Fibroblast of lung (primary cell): ENCODE measurements around the gene PCBP3. TPM values are rescaled to one million over a fixed set of nuclear protein-coding genes. Genes with fewer than 3 reads are reported as not detected.

Experiments
- DNase-seq, 2 donors: peaks; one replicate each; pipeline versions ENCODE4 v3.0.0 to v3.0.0-alpha.2; 2010; ENCODE audit warnings: low read depth in 2 of 2
- H2AFZ ChIP-seq: 2 replicates; pipeline ENCODE4 v1.5.1; 2012; ENCODE audit warnings: low read length, control low read depth, inconsistent platforms
- H3K27ac ChIP-seq: 2 replicates; pipeline ENCODE4 v1.5.1; 2011; ENCODE audit warnings: low read length, control low read depth; ENCODE audit not compliant: insufficient read depth
- H3K27me3 ChIP-seq: 2 replicates; pipeline ENCODE4 v1.5.1; 2011; ENCODE audit warnings: mild to moderate bottlenecking, low read length; ENCODE audit not compliant: control insufficient read depth, insufficient read depth
- H3K36me3 ChIP-seq: 2 replicates; pipeline ENCODE4 v1.5.1; 2011; ENCODE audit warnings: low read length; ENCODE audit not compliant: control insufficient read depth, insufficient read depth
- H3K4me1 ChIP-seq: 2 replicates; pipeline ENCODE4 v1.5.1; 2011; ENCODE audit warnings: low read length; ENCODE audit not compliant: control insufficient read depth, insufficient read depth; ENCODE audit errors: extremely low read depth
- H3K4me2 ChIP-seq: 2 replicates; pipeline ENCODE4 v1.5.1; 2011; ENCODE audit warnings: low read length, control low read depth; ENCODE audit not compliant: insufficient read depth; ENCODE audit errors: extremely low read depth
- H3K4me3 ChIP-seq, 4 experiments: fragments of 200-600 bp in 1 of 4; sonication (generic) in 1 of 4; replicated peaks in 1 of 4; 2 replicates each; pipeline ENCODE4 v1.5.1; 2011 to 2016; ENCODE audit warnings: low read length in 4 of 4, low read depth in 3 of 4, mild to moderate bottlenecking in 3 of 4, control low read depth in 2 of 4, inconsistent platforms in 1 of 4, mixed read lengths in 1 of 4; ENCODE audit not compliant: insufficient read depth in 1 of 4; ENCODE audit errors: control extremely low read depth in 1 of 4
- H3K79me2 ChIP-seq: 2 replicates; pipeline ENCODE4 v1.5.1; 2012; ENCODE audit warnings: mild to moderate bottlenecking, low read length, inconsistent platforms; ENCODE audit not compliant: control insufficient read depth, insufficient read depth
- H3K9ac ChIP-seq: 2 replicates; pipeline ENCODE4 v1.5.1; 2011; ENCODE audit warnings: mild to moderate bottlenecking, low read length, control low read depth; ENCODE audit not compliant: insufficient read depth
- H3K9me3 ChIP-seq: 2 replicates; pipeline ENCODE4 v1.5.1; 2012; ENCODE audit warnings: low read depth, low read length; ENCODE audit not compliant: control insufficient read depth, insufficient read depth
- H4K20me1 ChIP-seq: 2 replicates; pipeline ENCODE4 v1.5.1; 2011; ENCODE audit warnings: low read length; ENCODE audit not compliant: control insufficient read depth, insufficient read depth; ENCODE audit errors: extremely low read depth
- EZH2 ChIP-seq: IDR thresholded peaks from 2 replicates; pipeline ENCODE4 v1.5.1; 2012; ENCODE audit warnings: low read length, control low read depth, mild to moderate bottlenecking; ENCODE audit errors: missing control alignments
- polyA plus RNA-seq, 2 donors: library from polyadenylated mRNA; depleted of rRNA in 1 of 2; stranded (reverse) in 1 of 2; unstranded in 1 of 2; fragments of >200 nt; gene quantifications; 2 replicates each; pipeline ENCODE4 v1.2.1, GENCODE V29; 2011 to 2012; ENCODE audit warnings: missing spikeins in 1 of 2
- total RNA-seq: library from RNA; depleted of rRNA; stranded (reverse); fragments of >200 nt; gene quantifications from 2 replicates; pipeline ENCODE4 v1.2.1, GENCODE V29; 2014
- TF ChIP-seq, protein P1 (sequence below), 2 donors: IDR thresholded peaks in 1 of 2; conservative IDR thresholded peaks in 1 of 2; 1 replicate in 1 of 2; 2 replicates in 1 of 2; pipeline ENCODE4 v1.5.1; 2011 to 2012; ENCODE audit warnings: low read length in 2 of 2, control low read depth in 1 of 2, inconsistent platforms in 1 of 2, low read depth in 1 of 2, mild to moderate bottlenecking in 1 of 2

Gene PCBP3
- total and polyA plus RNA-seq, 2 donors (not counting 1 experiment from before 2014, with no cell fraction given), result 0.51 to 1.7 TPM

DNA sequence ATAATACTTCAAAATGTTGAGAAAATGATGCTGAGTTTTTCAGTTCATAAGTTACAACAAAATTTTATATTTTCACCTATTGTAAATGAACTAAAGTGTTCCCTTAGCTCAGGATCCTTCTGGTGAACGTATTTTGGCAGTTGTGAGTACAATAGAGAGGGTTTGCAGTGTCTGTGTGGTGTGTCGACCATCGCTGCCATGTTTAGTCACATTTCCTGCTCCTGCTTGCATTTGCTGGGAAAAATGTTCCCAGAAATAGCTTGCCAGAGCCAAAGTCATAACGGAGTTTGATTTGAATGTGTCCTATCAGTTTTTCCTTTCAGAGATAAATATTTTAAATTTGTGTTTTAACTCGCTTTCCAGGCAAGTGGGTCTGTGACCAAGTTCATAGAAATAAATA lies 220.9 kb downstream of the PCBP3 start:
- H3K9me3 ChIP-seq, result no peaks in the 10 kb centered on the region
- no peak for TF ChIP-seq EZH2
- TF ChIP-seq, protein P1, sequence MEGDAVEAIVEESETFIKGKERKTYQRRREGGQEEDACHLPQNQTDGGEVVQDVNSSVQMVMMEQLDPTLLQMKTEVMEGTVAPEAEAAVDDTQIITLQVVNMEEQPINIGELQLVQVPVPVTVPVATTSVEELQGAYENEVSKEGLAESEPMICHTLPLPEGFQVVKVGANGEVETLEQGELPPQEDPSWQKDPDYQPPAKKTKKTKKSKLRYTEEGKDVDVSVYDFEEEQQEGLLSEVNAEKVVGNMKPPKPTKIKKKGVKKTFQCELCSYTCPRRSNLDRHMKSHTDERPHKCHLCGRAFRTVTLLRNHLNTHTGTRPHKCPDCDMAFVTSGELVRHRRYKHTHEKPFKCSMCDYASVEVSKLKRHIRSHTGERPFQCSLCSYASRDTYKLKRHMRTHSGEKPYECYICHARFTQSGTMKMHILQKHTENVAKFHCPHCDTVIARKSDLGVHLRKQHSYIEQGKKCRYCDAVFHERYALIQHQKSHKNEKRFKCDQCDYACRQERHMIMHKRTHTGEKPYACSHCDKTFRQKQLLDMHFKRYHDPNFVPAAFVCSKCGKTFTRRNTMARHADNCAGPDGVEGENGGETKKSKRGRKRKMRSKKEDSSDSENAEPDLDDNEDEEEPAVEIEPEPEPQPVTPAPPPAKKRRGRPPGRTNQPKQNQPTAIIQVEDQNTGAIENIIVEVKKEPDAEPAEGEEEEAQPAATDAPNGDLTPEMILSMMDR (conservative IDR thresholded peaks at IDR 0.05 in 1 of 2, IDR thresholded peaks at IDR 0.05 in 1 of 2; ENCODE audit: low read depth in 1 of 2, low read length in 2 of 2), result no peak
- no peaks in the 10 kb centered on the region for H3K36me3 ChIP-seq
- peaks cover under 1% of the 10 kb centered on the region for H3K4me1 ChIP-seq
- H2AFZ ChIP-seq, result no peak overlapping the region
- H3K27me3 ChIP-seq, result no peaks in the 10 kb centered on the region
- no peaks in the 10 kb centered on the region for H3K79me2 ChIP-seq
- no peak overlapping the region for H3K27ac ChIP-seq
- H3K9ac ChIP-seq, result no peak overlapping the region
- peak in 1 of 2 donors; percentile 71 for DNase-seq
- H3K4me3 ChIP-seq, result no peak overlapping the region
- H3K4me2 ChIP-seq, result no peak overlapping the region
- no peaks in the 10 kb centered on the region for H4K20me1 ChIP-seq

DNA sequence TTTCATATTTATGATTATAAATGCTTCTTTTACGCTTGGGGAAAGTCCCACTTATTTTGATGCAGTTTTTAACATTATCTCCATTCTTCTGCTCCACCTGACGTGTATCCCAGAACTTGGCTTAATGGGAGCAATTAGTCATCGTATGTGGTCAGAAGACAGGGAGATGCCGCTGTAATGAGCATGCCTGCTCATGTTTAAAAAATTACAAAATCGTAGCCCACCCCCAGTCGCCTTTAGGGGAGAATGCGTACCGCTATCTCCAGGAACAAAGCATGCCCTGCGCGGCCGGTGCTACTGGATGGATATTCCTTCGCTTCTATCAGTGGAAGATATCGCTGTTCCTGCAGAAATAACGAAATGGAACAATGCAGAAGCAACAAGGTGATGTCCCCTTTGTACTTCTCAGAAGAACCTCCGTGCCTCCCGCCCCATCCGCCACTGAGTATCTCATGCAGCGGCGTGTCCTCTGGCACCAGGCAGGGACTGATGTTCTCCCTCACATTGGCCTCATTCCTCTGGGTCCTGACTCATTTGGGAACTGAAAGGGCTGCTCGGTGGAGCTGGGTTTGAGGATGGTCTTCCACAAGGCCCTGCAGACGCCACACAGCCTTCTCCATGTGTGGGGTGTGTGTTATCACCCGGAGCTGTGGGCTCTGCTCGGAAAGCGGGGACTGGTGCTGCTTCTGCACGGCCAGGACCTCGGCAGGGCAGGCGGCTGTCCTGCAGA lies 221.7 kb downstream of the PCBP3 start:
- Histone ChIP-seq H3K4me3 (no peak overlapping the region), H3K27ac (no peak overlapping the region), H4K20me1 (no peaks in the 10 kb centered on the region), H3K36me3 (no peaks in the 10 kb centered on the region), H3K4me2 (no peak overlapping the region), H3K79me2 (no peaks in the 10 kb centered on the region), H3K9ac (no peak overlapping the region), H3K9me3 (no peaks in the 10 kb centered on the region), H3K27me3 (no peaks in the 10 kb centered on the region), H3K4me1 (peaks cover 3% of the 10 kb centered on the region), H2AFZ (no peak overlapping the region)
- DNase-seq, result peak; percentile 73 to 97
- no peak for TF ChIP-seq EZH2
- TF ChIP-seq, protein P1 (conservative IDR thresholded peaks at IDR 0.05 in 1 of 2, IDR thresholded peaks at IDR 0.05 in 1 of 2; ENCODE audit: low read depth in 1 of 2, low read length in 2 of 2), result no peak

DNA sequence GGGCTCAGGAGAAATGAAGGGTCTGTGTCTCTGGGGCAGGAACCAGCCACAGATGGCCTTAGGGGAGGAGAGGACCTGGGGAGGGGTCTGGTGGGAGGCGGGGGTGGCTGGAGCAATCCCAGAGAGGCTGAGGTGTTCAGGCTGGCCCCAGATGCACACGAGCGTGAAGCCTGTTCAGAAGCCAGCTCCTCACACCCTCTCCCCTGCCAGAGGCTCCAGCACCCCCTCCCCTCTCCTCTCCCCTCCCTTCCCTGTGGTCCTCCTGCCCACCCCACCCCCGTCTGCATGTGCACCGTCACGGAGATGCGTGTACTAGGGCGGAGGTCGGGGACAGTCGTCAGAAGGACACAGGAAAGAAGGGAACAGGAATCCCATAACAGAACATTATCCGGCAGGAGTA lies 223.0 kb downstream of the PCBP3 start:
- H4K20me1 ChIP-seq, result no peaks in the 10 kb centered on the region
- H3K79me2 ChIP-seq, result no peaks in the 10 kb centered on the region
- H2AFZ ChIP-seq, result no peak overlapping the region
- peaks cover 3% of the 10 kb centered on the region for H3K4me1 ChIP-seq
- H3K9me3 ChIP-seq, result no peaks in the 10 kb centered on the region
- DNase-seq, result no peak
- no peak overlapping the region for H3K9ac ChIP-seq
- no peaks in the 10 kb centered on the region for H3K27me3 ChIP-seq
- H3K36me3 ChIP-seq, result no peaks in the 10 kb centered on the region
- TF ChIP-seq, protein P1 (conservative IDR thresholded peaks at IDR 0.05 in 1 of 2, IDR thresholded peaks at IDR 0.05 in 1 of 2; ENCODE audit: low read depth in 1 of 2, low read length in 2 of 2), result no peak
- TF ChIP-seq EZH2, result no peak
- H3K4me3 ChIP-seq, result no peak overlapping the region
- no peak overlapping the region for H3K4me2 ChIP-seq
- no peak overlapping the region for H3K27ac ChIP-seq
